Measurements from ENCODE around the gene AGMAT. TPM values are rescaled to one million over a fixed set of nuclear protein-coding genes. Genes with fewer than 3 reads are reported as not detected.

Gene AGMAT
- total and polyA plus RNA-seq, 9 of the 15 experiments (the other 6 are each of a cell fraction or from before 2014, with no cell fraction given): not detected

DNA sequence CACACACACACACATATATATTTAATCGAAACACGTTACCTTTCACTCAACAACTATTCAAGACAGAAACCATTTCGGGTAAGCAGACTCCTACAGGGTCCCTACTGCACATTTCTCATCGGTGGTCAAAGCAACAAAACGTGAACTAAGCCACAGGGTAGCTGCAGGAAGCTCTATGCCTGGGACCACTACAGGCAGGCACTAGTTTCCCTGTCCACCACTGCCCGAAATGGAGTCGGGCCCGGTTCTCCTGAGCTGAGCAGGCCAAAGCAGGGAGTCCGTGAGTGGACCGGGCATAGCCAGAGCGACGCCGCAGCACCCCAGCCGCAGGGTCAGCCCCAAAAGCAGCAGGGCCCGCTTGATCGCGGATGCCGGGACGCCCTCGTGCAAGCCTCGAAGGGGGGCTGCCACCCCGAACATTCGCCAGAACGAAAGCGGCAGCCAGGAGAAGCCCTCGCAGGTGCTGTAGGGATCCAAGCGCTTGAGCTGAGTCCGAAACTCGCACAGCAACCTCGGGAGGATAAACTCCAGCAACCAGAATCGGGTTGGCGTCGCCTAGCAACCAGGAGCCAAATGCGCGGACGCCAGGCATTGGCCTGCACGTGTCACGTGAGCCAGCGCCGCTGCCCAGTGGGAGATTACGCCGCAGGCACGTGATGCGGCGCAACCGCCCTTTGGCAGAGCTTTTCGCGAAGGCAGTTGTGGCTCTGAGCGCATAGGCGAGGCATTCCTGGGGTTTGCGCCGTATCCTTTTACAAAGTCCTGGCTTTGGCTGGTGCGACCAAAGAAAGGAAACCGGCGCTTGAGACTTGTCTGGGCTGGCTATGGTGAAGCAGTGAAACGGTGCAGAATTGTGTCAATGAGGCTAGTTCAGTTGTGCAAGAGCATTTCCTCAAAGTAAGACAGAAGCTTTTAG is 18.5 kb upstream of the AGMAT start (continued):
- TF ChIP-seq, protein P1, sequence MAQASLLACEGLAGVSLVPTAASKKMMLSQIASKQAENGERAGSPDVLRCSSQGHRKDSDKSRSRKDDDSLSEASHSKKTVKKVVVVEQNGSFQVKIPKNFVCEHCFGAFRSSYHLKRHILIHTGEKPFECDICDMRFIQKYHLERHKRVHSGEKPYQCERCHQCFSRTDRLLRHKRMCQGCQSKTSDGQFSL (CRISPR knock-in tag; IDR thresholded peaks at IDR 0.05): no peak
- TF ChIP-seq, protein P1 (tag; IDR thresholded peaks at IDR 0.05): no peak
- no peak for TF ChIP-seq MTA1 (IDR thresholded peaks at IDR 0.05; ENCODE audit: borderline replicate concordance)
- no peak for TF ChIP-seq RB1 (IDR thresholded peaks at IDR 0.05; ENCODE audit: low read depth)
- no peak for TF ChIP-seq EHMT2 (IDR thresholded peaks at IDR 0.05)
- no peak for TF ChIP-seq LARP7 (IDR thresholded peaks at IDR 0.05)
- no peak for TF ChIP-seq POLR2A (conservative IDR thresholded peaks at IDR 0.05)
- no peak for TF ChIP-seq JUNB (CRISPR knock-in tag; conservative IDR thresholded peaks at IDR 0.05)
- no peak for TF ChIP-seq ZNF197 (CRISPR knock-in tag; IDR thresholded peaks at IDR 0.05; ENCODE audit: low read depth)
- TF ChIP-seq ZNF280A (IDR thresholded peaks at IDR 0.05; ENCODE audit: low read depth, partially characterized antibody): no peak
- no peak for TF ChIP-seq THRB (CRISPR knock-in tag; conservative IDR thresholded peaks at IDR 0.05)
- TF ChIP-seq, protein P2, sequence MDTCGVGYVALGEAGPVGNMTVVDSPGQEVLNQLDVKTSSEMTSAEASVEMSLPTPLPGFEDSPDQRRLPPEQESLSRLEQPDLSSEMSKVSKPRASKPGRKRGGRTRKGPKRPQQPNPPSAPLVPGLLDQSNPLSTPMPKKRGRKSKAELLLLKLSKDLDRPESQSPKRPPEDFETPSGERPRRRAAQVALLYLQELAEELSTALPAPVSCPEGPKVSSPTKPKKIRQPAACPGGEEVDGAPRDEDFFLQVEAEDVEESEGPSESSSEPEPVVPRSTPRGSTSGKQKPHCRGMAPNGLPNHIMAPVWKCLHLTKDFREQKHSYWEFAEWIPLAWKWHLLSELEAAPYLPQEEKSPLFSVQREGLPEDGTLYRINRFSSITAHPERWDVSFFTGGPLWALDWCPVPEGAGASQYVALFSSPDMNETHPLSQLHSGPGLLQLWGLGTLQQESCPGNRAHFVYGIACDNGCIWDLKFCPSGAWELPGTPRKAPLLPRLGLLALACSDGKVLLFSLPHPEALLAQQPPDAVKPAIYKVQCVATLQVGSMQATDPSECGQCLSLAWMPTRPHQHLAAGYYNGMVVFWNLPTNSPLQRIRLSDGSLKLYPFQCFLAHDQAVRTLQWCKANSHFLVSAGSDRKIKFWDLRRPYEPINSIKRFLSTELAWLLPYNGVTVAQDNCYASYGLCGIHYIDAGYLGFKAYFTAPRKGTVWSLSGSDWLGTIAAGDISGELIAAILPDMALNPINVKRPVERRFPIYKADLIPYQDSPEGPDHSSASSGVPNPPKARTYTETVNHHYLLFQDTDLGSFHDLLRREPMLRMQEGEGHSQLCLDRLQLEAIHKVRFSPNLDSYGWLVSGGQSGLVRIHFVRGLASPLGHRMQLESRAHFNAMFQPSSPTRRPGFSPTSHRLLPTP (IDR thresholded peaks at IDR 0.05; ENCODE audit: borderline replicate concordance, extremely low read depth, insufficient read length): no peak
- no peak for TF ChIP-seq KAT2B (IDR thresholded peaks at IDR 0.05; ENCODE audit: low read depth, low read length)
- TF ChIP-seq HMG20A (CRISPR knock-in tag; conservative IDR thresholded peaks at IDR 0.05): no peak
- no peak for TF ChIP-seq ZNF165 (CRISPR knock-in tag; IDR thresholded peaks at IDR 0.05; ENCODE audit: borderline replicate concordance)
- TF ChIP-seq NCOR1 (IDR thresholded peaks at IDR 0.05): no peak
- TF ChIP-seq ZNF282 (CRISPR knock-in tag; IDR thresholded peaks at IDR 0.05): no peak

Data from K562 (cell line).